ENCODE results near the gene ACAN.

The ACAN gene

DNA sequence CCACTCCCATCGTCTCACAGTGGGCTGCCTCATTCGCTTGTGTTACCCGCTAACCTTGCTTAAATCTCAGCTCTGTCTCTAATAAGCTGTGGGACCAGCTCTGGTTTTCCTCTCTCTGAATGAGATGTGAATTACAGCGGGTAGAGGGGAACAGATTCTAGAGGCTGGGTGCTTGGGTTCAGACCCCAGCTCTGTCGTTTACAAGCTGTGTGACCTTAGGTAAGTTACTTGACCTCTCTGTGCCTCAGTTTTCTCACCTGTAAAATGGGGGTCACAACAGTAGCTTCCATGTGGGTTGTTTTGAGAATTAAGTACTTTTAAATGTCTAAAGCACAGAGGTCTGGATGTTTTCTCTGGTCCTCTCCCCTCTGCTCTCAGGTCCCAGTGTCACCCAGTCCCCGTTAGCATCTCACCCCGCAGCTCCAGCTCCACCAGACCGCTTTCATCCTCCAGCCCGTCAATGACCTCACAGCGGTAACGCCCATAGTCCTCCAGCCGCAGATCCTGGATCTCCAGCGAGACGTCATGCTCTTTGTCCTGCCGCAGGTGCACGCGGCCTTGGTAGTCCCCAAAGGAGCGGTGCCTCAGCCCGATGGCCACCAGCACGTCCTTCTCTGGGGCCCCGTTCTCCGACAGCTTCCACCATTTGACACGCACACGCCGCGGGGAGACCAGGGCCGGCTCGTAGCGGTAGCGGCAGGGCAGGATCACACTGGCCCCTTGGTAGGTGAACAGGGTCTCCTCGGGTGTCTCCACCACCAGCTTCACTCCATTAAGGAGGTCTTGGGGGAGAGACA, 77.9 kb downstream of the ACAN start:
- no peak for DNase-seq

GRCh38 chr15:88881775-88882174, 78.5 kb downstream of the ACAN start:
- no peak for DNase-seq

DNA sequence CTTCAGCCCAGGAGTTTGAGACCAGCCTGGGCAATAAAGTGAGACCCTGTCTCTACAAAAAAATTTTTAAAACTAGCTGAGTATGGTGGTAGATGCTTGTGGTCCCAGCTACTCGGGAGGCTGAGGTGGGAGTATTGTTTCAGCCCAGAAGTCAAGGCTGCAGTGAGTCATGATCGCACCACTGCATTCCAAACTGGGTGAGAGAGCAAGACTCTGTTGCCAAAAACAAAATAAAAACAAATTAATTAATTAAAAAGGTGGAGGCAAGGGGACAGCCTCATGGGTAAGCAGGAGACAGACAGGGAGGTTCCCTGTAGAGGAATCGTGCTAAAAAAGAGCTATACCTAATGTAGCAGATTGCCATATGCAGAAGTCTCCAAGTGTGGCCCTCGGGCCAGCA, 79.5 kb downstream of the ACAN start:
- DNase-seq, result no peak

GRCh38 chr15:88887068-88887580, 83.9 kb downstream of the ACAN start:
- no peak for DNase-seq

- DNase-seq, result no peak
Observed at GRCh38 chr15:88888719-88889118, 85.5 kb downstream of the ACAN start.

- no peak for DNase-seq
Observed at GRCh38 chr15:88890495-88890894, 87.3 kb downstream of the ACAN start.

- DNase-seq, result no peak
Observed at GRCh38 chr15:88891540-88892254, 88.5 kb downstream of the ACAN start.

DNA sequence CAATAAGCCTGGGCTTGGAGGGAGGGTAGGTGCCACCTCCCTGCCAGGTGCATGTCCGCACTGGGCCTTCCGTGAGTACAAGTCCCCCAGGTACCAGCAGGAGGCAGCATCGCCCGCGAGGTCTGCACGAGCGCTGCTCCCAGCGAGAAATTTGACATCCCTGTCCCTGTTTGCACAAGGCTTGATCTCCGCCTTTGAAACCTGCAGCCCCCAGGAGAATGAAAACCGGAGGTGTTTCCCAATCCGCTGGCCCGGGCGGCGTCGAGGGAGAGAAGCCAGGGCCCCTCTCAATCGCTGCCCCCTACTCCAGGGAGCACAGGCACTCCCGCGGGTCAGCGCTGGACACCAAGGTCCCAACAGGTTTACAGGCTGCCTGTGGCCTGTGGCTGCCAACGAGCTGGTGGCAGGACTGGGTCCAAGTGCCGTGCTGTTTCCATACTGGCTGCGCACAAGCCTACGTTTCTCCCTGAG, 91.1 kb downstream of the ACAN start:
- peak; percentile 7 to 22 for DNase-seq

DNA sequence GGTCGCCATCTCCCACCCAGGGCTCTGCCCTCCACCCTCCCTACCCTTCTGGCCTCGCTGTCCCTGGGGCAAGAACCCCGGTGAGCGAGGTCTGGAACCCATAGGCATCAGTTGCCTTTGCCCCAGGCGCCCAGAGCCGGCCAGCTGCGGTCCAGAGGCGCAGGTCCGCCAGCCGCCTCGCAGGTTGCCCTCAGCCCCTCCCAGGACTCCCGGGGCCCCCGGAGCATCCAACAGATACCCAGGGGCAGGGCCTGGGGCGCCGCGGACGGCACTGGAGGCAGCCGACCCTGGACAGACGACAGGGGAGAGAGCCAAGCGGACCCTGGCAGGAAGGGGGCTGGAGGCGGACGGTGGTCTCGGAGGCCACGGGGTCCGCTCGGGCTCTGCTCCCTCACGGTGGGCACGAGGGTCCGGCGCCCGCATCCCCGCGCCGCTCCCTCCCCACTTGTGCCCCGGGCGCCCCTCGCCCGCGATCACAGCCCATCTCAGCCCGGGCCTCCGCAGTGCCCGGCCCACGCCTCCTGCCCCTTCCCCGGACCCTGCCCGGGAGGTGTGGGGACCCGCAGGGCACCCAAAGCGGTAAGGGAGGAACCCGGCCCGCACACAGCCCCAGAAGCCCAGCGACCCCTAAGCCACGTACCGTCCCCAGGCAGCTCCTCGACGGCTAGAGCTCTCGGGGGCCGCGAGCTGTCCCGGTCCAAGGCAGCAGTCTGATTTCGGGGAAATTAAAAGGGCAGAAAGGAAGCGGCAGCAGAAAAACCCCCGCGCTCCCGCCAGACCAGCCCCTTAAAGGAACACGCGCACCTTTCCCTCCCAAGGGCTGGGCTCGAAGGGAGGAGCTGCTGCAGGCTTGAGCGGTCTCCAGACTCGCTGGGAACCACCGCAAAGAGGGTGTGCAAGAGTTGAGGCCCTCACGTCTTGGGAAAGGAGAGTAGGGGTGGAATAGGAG, 91.9 kb downstream of the ACAN start, which contains the start of gene HAPLN3:
Gene HAPLN3 (minus strand): TSS at position 726 of the 949 bp plus-strand sequence. CDS start 8,246 bp downstream, outside the sequence.
- DNase-seq, result peak in 1 of 2 donors; percentile 6

DNA sequence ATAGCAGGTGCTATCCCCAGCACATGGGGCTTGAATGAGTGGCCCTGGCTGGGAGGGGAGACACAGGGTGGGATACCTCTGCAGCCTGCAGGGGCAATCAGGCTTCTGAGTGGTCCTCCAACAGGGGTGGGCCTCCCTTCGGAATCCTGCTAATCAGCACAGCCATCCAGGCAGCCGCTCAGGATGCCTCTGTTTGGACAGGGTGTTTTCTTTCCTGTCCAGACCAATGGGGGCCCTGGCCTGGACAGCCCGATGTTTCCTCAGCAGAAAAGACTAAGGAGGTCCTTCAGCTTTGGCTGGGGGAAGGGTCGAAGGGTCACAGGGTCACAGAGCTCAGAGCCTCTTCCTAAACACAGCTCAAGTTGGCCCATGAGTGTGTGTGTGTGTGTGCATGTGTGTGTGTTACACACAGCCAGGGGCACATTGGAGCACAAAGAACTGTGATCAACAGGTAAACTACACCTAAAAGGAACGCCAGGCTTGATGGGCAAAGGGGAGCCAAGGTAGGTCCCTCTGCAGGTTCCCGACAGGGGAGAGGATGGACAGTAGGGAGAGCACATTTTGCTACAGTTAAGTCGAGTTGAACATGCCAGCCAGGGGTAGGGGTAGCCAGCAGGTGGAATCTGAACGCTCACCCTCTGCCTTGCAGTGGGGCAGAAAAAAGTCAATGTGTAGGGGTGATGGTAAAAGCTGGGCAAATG, 93.2 kb downstream of the ACAN start:
- DNase-seq, result no peak

DNA sequence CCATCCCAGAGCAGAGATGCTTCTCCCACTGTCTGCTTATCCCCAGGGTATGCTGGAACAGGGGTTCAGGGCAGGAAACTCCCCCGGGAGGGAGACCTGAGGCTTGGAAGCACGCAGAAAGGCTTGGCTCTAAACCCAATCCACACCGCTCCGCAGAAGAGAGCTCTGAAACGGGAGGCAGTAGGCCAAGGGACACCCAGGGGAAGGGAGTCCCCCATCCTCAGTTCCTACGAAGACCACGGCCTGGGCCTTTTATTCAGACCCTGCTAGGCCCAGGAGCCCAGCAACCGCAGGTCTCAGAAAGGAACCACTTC, 93.9 kb downstream of the ACAN start:
- no peak for DNase-seq

DNA sequence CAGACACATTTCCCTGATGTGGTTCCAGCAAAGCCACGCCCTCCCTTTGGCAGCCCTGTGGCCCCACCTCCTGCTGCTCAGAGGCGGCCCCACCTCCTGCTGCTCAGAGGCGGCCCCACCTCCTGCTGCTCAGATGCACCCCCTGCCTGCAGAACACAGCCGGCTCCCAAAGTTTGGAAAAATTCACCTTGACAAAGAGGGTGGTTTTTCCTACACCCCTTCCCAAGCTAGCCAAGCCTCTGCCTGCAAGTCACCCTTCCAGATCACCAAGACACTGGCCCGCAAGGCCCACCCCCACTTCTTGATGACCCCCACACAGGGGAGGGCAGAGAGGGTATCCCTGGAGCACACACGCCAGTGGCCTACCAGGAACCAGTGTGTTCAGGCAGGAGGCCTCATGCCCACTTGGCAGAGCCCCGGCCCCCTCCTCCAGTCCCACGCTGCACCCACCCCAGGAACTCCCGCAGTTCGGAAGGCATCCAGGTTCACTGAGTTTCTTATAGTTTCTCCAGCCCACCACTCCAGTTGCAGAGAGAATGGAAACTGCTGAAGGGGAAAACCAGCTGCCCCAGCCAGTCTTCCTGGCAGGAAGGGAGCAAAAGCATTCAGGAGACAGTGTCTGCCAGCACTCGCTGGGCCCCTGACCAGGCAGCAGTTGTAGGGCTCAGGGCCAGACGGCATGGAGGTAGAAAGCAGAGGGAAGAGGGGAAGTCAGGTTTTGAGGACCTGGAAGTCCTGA, 94.4 kb downstream of the ACAN start:
- DNase-seq, result peak; percentile 57 to 68

DNA sequence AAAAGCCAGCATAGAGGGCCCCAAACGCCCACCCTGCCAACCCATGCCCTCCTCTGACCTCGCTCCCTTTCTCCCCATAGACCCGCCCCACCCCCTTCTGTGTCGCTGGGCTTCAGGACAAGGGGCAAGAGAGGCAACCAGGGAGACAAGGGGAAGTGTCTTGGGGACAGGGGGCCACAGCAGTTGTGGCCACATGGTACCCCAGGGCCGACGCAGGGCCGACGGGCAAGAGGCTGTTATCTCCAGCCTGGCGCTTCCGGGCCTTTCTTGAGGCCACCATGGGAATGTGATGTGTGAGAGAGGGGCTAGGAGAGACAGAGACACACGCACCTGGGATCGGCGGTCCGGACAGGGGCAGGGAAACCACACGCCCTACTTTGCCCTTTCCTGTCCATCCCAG, 95.5 kb downstream of the ACAN start:
- DNase-seq, result no peak

DNA sequence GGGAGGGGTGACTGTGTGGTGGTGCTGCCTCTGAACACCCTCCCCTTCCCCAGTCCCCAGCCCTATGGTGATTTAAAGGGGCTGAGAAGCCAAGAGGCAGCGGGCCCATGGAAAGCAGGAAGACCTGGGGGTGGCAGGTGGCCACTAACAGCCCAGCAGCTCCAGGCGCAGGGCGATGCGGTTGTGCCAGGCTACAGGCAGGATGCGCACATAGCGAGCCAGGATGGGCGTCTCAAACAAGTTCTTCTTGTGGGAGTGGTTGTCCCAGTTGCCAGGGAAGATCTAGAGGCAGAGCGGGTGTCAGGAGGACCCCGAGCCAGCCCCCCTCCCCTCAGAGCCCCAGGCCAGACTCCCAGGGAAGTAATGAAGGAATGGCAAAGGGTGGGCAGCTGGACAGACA, 96.0 kb downstream of the ACAN start:
- no peak for DNase-seq

GRCh38 chr15:88900309-88900981, 97.2 kb downstream of the ACAN start:
- peak in 1 of 2 donors; percentile 6 for DNase-seq

DNA sequence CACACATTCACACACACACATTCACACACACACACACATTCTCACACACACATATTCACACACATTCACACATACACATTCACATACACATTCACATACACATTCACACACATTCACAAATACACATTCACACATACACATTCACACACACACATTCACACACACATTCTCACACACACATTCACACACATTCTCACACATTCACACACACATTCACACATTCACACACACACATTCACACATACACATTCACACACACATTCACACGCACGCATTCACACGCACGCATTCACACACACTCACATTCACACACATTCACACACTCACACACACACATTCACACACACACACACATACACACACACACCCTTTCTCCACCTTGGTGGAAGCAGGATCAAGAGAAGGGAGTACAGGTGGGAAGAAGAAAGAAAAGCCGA, 97.8 kb downstream of the ACAN start:
- no peak for DNase-seq

DNA sequence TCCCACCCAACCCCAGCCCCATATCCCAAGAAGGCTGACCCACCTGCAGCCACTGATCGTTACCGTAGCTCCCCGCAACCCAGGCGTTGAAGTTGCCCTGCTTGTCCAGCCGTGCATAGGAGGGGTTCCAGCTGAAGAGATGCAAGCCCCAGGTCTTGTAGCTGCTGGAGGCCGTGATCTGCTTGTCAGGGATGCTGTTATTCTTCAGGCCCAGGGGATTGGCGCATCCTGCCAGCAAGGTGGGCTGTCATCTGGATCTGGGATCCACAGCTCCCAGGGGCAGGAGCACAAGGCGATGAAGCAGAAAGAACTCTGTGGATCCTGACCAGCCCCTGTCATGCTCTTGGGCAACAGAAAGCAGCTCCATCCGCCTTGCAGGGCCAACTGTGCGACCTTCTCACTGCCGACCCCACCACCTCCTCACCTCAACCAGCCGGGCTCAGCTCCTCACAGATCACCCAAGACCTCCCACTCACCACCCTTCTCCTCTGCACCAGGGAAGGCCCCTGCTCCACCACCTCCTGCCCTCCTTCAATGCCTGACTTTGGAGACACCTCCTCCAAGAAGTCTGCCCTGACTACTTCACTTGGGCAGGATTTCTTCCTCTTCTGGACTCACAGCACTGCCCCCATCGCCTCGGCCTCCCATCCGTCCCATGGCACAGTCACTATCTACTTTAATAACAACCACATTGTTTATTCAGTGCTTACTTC, 98.4 kb downstream of the ACAN start:
- DNase-seq, result no peak

- no peak for DNase-seq
Observed at GRCh38 chr15:88902221-88902835, 99.1 kb downstream of the ACAN start.

DNA sequence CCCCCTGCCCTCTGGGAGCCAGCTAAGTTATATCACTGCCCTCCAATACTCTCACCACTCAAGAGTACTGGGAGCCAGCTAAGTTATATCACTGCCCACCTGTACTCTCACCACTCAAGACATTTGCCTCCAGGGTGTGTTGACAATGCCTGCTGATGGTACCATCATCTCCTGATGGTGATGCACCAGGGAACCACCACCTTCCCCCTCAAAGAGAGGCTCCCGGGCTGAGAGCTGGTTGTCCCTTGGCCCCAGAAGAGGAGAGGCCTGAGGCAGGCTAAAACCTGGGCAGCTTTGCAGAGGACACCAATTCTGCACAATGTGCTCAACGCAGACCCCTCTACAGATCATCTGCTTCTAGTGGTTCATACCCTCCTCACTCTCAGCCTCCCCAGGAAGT, 99.6 kb downstream of the ACAN start:
- DNase-seq, result no peak

GRCh38 chr15:88904257-88904623, 101.0 kb downstream of the ACAN start:
- DNase-seq, result no peak

All from inflammatory macrophage (primary cell).